Non-pigmented ciliary epithelial cell (primary cell): ENCODE measurements around the gene SLC7A5.
"Not testable (repeated sequence)": the region's sequence is repeated elsewhere in the genome, so short reads cannot be mapped to it uniquely, and the experiment has no call there.

Experiments
- DNase-seq: peaks from one replicate; pipeline ENCODE4 v3.0.0-alpha.2; 2010; ENCODE audit warnings: low read depth

SLC7A5 gene

GRCh38 chr16:87822108-87822970 is 47.0 kb downstream of the SLC7A5 start:
- no peak for DNase-seq

- no peak for DNase-seq
Observed at GRCh38 chr16:87821376-87822107, 47.8 kb downstream of the SLC7A5 start.

GRCh38 chr16:87819983-87820382 is 49.3 kb downstream of the SLC7A5 start:
- no peak for DNase-seq

GRCh38 chr16:87819282-87819681 is 50.0 kb downstream of the SLC7A5 start:
- DNase-seq, result no peak

GRCh38 chr16:87818533-87819161 is 50.7 kb downstream of the SLC7A5 start:
- no peak for DNase-seq

GRCh38 chr16:87817910-87818309 is 51.4 kb downstream of the SLC7A5 start:
- no peak for DNase-seq

- not testable (repeated sequence) for DNase-seq
Observed at GRCh38 chr16:87817370-87817769, 51.9 kb downstream of the SLC7A5 start.

- DNase-seq, result no peak
Observed at GRCh38 chr16:87816507-87817100, 52.7 kb downstream of the SLC7A5 start.

GRCh38 chr16:87815567-87815966 is 53.7 kb downstream of the SLC7A5 start:
- no peak for DNase-seq

- no peak for DNase-seq
Observed at GRCh38 chr16:87812200-87812656, 57.1 kb downstream of the SLC7A5 start.

GRCh38 chr16:87811454-87811853 is 57.9 kb downstream of the SLC7A5 start:
- DNase-seq, result not testable (repeated sequence)

- DNase-seq, result no peak
Observed at GRCh38 chr16:87809150-87809902, 60.0 kb downstream of the SLC7A5 start.

GRCh38 chr16:87808108-87808507 is 61.2 kb downstream of the SLC7A5 start:
- no peak for DNase-seq

GRCh38 chr16:87806641-87807546 is 62.4 kb downstream of the SLC7A5 start:
- DNase-seq, result peak; percentile 49

- DNase-seq, result no peak
Observed at GRCh38 chr16:87806261-87806640, 63.1 kb downstream of the SLC7A5 start.

GRCh38 chr16:87803385-87803784 is 65.9 kb downstream of the SLC7A5 start:
- DNase-seq, result no peak

- no peak for DNase-seq
Observed at GRCh38 chr16:87802670-87803069, 66.6 kb downstream of the SLC7A5 start.

- DNase-seq, result no peak
Observed at GRCh38 chr16:87801679-87802259, 67.5 kb downstream of the SLC7A5 start.

- DNase-seq, result no peak
Observed at GRCh38 chr16:87800497-87800896, 68.8 kb downstream of the SLC7A5 start.

- no peak for DNase-seq
Observed at GRCh38 chr16:87795336-87795735, 74.0 kb downstream of the SLC7A5 start.
